ENCODE measurements around the gene SUOX. TPM values are rescaled to one million over a fixed set of nuclear protein-coding genes. Genes with fewer than 3 reads are reported as not detected.
A peak's percentile ranks its signal among the peaks of the same experiment; 100 is the strongest.

SUOX gene
- total and polyA plus RNA-seq, 8 donors: 8.4 to 67.7 (median 10.9) TPM

DNA sequence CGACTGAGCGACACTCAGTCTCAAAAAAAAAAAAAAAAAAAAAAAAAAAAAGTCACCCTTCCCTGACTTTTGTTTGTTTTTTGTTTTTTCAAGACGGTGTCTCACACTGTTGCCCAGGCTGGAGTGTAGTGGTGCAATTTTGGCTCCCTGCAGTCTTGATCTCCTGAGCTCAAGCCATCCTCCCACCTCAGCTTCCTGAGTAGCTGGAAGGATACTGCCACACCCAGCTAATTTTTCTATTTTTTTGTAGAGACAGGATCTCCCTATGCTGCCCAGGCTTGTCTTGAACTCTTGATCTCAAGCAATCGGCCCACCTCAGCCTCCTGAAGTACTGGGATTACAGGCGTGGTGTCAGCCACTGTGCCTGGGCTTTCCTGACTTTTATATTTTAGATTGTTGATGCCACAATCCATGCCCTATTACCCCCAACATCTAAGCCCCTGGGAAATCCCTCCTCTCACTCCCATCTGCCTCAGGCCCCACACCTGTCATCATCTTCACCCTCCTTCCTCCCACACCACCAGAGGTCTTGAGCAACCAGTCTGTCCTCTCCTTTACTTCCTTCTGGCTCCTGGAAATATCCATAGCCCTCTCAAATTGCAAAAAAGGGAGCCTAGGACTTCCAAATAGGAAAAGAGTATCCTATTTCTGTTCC lies 31.6 kb downstream of the SUOX start:
- H3K4me1 ChIP-seq: peaks cover 0 to 11% (median 5%) of the 10 kb centered on the region in 4 donors
- intact Hi-C loops (cut with DNase I; ENCODE audit: low total_unique reads): no loop called here
- no peak overlapping the region for H3K4me3 ChIP-seq
- peaks cover 4 to 64% (median 53%) of the 10 kb centered on the region in 4 donors for H3K36me3 ChIP-seq
- DNase-seq: no peak
- no peaks in the 10 kb centered on the region for H3K27me3 ChIP-seq
- H3K27ac ChIP-seq: peak overlapping the region in 3 of 5 donors; percentile 6 to 32 (median 15)
- no peaks in the 10 kb centered on the region for H3K9me3 ChIP-seq
- no peak for TF ChIP-seq POLR2AphosphoS5 (IDR thresholded peaks at IDR 0.05)
- TF ChIP-seq EP300 (IDR thresholded peaks at IDR 0.05): no peak
- TF ChIP-seq POLR2A (IDR thresholded peaks at IDR 0.05): no peak
- TF ChIP-seq, protein P1, sequence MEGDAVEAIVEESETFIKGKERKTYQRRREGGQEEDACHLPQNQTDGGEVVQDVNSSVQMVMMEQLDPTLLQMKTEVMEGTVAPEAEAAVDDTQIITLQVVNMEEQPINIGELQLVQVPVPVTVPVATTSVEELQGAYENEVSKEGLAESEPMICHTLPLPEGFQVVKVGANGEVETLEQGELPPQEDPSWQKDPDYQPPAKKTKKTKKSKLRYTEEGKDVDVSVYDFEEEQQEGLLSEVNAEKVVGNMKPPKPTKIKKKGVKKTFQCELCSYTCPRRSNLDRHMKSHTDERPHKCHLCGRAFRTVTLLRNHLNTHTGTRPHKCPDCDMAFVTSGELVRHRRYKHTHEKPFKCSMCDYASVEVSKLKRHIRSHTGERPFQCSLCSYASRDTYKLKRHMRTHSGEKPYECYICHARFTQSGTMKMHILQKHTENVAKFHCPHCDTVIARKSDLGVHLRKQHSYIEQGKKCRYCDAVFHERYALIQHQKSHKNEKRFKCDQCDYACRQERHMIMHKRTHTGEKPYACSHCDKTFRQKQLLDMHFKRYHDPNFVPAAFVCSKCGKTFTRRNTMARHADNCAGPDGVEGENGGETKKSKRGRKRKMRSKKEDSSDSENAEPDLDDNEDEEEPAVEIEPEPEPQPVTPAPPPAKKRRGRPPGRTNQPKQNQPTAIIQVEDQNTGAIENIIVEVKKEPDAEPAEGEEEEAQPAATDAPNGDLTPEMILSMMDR (IDR thresholded peaks at IDR 0.05): no peak
- 54 to 81% (median 68%) methylated on average over 4 to 5 of the region's 5 CpGs for WGBS, 5 donors

DNA sequence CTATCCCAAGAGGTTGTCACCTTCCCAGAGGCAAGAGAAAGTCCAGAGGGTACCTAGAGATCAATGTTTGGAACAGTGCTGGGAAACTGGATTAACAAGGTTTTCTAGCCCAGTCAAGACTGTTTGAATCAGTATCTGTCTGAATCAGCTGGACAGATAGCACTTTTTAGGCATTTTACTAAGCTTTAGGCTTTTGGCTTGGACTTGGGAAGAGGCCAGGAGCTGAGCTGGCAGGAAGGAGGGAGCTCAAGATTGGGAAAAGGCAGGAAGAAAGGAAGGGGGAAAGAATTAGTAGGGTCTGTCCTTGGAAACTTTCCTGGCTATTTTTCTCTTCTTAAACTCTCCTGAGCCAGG lies 32.1 kb downstream of the SUOX start:
- no peak for TF ChIP-seq EP300 (IDR thresholded peaks at IDR 0.05)
- TF ChIP-seq POLR2AphosphoS5 (IDR thresholded peaks at IDR 0.05): no peak
- TF ChIP-seq POLR2A (IDR thresholded peaks at IDR 0.05): no peak
- TF ChIP-seq, protein P1 (IDR thresholded peaks at IDR 0.05): no peak
- H3K36me3 ChIP-seq: peaks cover 5 to 69% (median 58%) of the 10 kb centered on the region in 4 donors
- H3K27ac ChIP-seq: peak overlapping the region in 3 of 5 donors; percentile 6 to 32 (median 15)
- peaks cover 0 to 11% (median 5%) of the 10 kb centered on the region in 4 donors for H3K4me1 ChIP-seq
- no peak overlapping the region for H3K4me3 ChIP-seq
- no peaks in the 10 kb centered on the region for H3K9me3 ChIP-seq
- intact Hi-C loops (cut with DNase I; ENCODE audit: low total_unique reads): no loop called here
- no peaks in the 10 kb centered on the region for H3K27me3 ChIP-seq
- peak in 1 of 2 donors; percentile 42 for DNase-seq

DNA sequence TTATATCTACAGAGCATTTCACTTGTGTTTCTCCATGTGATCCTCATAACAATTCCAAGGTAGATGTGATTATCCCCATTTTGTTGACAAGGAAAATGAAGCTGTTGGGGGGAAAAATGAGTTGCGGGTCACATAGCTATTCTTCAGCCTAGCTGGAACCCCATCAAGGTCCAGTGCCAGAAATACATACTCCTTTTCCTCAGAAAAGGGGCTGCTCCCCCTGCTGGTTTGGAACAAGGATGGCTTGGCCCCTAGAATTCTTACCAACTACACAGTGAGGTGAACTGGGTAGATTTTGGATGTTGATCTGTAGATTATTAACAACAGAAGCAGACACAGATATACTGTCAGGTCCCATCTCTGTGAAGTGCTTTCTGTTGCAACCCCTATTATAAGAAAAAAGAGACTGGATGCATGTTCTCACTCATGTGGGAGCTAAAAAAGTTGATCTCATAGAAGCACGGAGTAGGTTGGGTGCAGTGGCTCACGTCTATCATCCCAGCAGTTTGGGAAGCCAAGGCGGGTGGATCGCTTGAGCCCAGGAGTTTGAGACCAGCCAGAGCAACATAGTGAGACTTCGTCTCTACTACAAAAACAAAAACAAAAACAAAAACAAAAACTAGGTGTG lies 32.7 kb downstream of the SUOX start:
- 76 to 83% (median 78%) methylated on average over 6 of the region's 6 CpGs for WGBS, 5 donors
- Histone ChIP-seq H3K27ac (no peak overlapping the region), H3K4me1 (peaks cover 0 to 11% (median 5%) of the 10 kb centered on the region in 4 donors), H3K9me3 (no peaks in the 10 kb centered on the region), H3K27me3 (no peaks in the 10 kb centered on the region), H3K4me3 (no peak overlapping the region), H3K36me3 (peaks cover 11 to 71% (median 62%) of the 10 kb centered on the region in 4 donors)
- TF ChIP-seq POLR2A (IDR thresholded peaks at IDR 0.05): no peak
- TF ChIP-seq, protein P1 (IDR thresholded peaks at IDR 0.05): peak in 5 of 7 experiments; percentile 43 to 75 (median 57)
- peak in 1 of 3 donors; percentile 42 for TF ChIP-seq POLR2AphosphoS5 (IDR thresholded peaks at IDR 0.05)
- TF ChIP-seq EP300 (IDR thresholded peaks at IDR 0.05): no peak
- DNase-seq: peak; percentile 37 to 87
- intact Hi-C loops (cut with DNase I; ENCODE audit: low total_unique reads): loop anchor here (10.0 kb wide), 1 partner anchor 45 kb away; no protein-coding TSS in a partner anchor

DNA sequence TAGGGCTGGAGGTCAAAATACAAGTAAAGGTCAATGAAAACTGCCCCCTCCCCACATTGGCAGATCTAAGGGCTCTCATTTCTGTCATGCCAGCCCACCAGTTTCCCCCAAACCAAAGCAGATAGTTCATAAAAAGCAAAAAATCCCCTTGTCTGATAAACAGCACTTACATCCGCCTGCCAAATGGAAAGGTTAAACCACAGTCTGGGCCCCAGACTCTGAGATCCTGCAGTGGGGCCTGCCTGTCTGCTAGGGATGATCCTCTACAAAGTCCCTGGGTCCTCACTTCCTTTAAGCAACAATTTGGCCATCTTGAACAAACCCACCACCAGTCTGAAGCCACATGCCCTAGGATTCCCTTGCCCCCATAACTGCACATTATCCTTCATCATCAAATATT lies 34.9 kb downstream of the SUOX start:
- no peak overlapping the region for H3K27ac ChIP-seq
- H3K27me3 ChIP-seq: no peaks in the 10 kb centered on the region
- WGBS, 5 donors: 65 to 93% (median 88%) methylated on average over 1 of the region's 1 CpG
- H3K4me1 ChIP-seq: peaks cover 0 to 11% (median 5%) of the 10 kb centered on the region in 4 donors
- H3K36me3 ChIP-seq: peaks cover 17 to 73% (median 64%) of the 10 kb centered on the region in 4 donors
- no peak for DNase-seq
- H3K9me3 ChIP-seq: no peaks in the 10 kb centered on the region
- intact Hi-C loops (cut with DNase I; ENCODE audit: low total_unique reads): loop anchor here (10.0 kb wide), 1 partner anchor 47 kb away; no protein-coding TSS in a partner anchor
- TF ChIP-seq POLR2A (IDR thresholded peaks at IDR 0.05): no peak
- TF ChIP-seq POLR2AphosphoS5 (IDR thresholded peaks at IDR 0.05): no peak
- no peak for TF ChIP-seq EP300 (IDR thresholded peaks at IDR 0.05)
- TF ChIP-seq, protein P1 (IDR thresholded peaks at IDR 0.05): no peak
- H3K4me3 ChIP-seq: no peak overlapping the region

All from stomach (tissue), 9 donors.